ENCODE results near the gene KIF6.

DNA sequence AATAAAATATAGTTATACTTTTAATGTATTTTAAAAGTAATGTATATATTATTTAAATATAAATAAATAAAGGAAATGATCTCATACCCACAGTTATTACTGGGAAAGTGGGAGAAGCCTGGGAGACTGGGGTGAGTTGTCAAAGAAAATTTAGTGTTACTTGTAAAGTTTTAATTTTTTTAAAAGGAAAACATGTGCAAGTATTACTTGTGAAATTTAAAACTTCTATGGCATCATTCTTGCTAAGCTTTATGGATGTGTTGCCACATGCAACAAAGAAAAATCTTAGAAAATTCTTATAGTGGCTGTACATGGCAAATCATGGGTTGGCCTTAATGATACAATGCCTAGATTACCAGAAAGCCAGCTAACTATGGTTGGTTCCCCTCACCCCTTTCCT lies 208.7 kb downstream of the KIF6 start:
- TF ChIP-seq CTCF (IDR thresholded peaks at IDR 0.05) (no peak), POLR2A (IDR thresholded peaks at IDR 0.05) (no peak)
